ENCODE measurements around the gene OR10G8.
A peak's percentile ranks its signal among the peaks of the same experiment; 100 is the strongest.
"Not testable (repeated sequence)": the region's sequence is repeated elsewhere in the genome, so short reads cannot be mapped to it uniquely, and the experiment has no call there.

The OR10G8 gene, protein sequence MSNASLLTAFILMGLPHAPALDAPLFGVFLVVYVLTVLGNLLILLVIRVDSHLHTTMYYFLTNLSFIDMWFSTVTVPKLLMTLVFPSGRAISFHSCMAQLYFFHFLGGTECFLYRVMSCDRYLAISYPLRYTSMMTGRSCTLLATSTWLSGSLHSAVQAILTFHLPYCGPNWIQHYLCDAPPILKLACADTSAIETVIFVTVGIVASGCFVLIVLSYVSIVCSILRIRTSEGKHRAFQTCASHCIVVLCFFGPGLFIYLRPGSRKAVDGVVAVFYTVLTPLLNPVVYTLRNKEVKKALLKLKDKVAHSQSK
- 0 reads per million in 9 experiments for total RNA-seq

DNA sequence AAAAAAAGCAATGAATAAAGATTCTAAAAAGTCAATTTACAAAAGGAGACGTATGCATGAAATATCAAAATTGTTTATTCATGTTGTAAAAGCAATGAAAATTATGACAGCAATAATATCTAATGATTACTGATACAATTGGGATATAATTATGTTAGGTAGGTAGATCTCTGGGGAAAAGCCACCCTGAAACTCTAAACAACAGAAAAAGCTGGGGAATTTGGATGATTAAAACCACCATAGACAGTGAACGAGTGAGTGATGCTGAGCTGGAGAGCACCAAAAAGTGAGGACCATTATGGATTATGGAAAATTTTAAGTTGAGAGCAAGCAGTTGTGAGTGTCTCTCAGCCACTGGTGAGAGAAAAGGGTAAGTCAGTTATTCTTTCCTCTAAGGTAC, at the start of gene OR10G8:
Gene OR10G8 (plus strand): TSS at position 301 of the 400 bp plus-strand sequence. CDS start 2,825 bp downstream, outside the sequence.
- H3K27me3 Mint-ChIP-seq, result no peaks in the 10 kb centered on the region
- DNase-seq (no peak), ATAC-seq (replicated peaks) (no peak)
- no peak within 1 kb of the TSS for H3K27ac Mint-ChIP-seq
- H3K36me3 Mint-ChIP-seq (ENCODE audit: insufficient read depth), result no peaks in the 10 kb centered on the region
- peaks cover 2 to 7% of the 10 kb centered on the region in 2 donors for H3K9me3 Mint-ChIP-seq
- no peak within 1 kb of the TSS for H3K4me3 Mint-ChIP-seq
- no peaks in the 10 kb centered on the region for H3K4me1 Mint-ChIP-seq (ENCODE audit: low read depth in 2 of 2)

DNA sequence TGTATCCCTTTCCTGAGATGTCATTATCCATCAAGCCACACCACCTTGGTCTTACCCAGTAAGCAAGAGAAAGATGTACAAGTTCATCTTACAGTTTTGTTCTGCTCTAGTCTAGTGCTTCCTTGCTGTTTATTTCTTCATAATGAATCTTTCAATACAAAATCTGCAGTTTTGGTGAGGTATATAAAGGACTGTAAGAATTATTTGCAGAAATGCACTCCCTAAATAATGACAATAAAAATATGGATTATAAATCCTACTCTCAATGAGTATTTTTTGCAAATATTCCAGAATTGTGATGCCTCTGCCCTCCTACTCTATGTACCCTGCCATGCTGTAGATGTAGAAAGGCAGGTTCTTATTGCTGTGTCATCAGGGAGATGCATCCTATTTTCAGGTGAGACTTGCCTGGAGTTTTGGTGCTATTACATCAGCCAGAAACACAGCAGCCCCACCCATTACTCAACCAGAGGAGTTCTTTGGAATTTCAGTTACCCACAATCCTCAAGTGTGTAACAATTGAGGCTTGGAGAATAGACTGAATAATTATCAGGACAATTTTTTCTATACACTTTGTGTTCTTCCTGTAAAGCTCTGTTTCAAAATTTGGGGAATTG, 48.8 kb upstream of the OR10G8 start, which contains the start of gene OR10S1:
Gene OR10S1 (minus strand): TSS at position 51 of the 617 bp plus-strand sequence. CDS start 117 bp downstream, outside the sequence.
- peaks cover 10 to 19% of the 10 kb centered on the region in 2 donors for H3K9me3 Mint-ChIP-seq
- H3K36me3 Mint-ChIP-seq (ENCODE audit: insufficient read depth), result no peaks in the 10 kb centered on the region
- peaks cover 5 to 7% of the 10 kb centered on the region in 2 donors for H3K27me3 Mint-ChIP-seq
- peak within 1 kb of the TSS in 1 of 2 donors; percentile 28 for H3K27ac Mint-ChIP-seq
- DNase-seq, result no peak
- H3K4me1 Mint-ChIP-seq (ENCODE audit: low read depth in 2 of 2), result no peaks in the 10 kb centered on the region
- H3K4me3 Mint-ChIP-seq, result no peak within 1 kb of the TSS
- ATAC-seq (replicated peaks), result no peak

DNA sequence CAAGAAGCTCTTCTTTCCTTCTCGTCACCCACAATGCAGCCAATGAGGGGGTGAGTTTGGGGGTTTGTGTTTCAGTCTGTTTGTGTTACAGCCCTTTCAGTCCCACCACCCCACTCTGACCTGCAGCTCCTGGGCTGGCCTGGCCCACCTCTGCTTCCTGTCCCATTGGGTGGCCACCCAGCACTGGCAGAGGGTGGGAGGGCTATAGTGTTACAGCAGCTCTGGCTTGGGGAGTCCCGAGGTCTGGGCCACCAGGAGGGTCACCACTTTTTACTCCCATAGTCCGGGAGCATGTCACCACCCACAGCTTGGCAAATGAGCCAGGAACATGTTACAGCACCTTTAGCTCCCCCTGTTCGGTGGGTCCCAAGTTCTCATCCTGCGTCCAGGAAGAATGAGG, 47.3 kb upstream of the OR10G8 start:
- peaks cover 20 to 28% of the 10 kb centered on the region in 2 donors for H3K9me3 Mint-ChIP-seq
- no peak for ATAC-seq (replicated peaks)

DNA sequence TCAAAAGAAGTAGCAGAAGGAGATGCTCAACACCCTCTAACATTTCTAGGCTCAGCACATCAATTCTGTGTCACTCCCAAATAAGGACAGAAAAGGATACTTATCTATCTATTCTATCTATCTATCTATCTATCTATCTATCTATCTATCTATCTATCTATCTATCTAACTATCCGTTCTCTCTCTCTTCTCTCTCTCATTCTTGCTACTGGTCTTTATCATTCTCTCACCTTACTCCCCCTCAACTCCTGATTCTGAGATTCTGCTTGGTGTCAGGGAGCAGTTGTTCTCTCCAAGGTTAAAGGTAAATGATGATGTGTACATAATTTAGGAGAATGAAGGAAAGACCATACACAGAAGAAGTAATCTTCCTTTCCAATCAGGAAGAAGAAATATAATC, 31.5 kb upstream of the OR10G8 start, which contains the start of gene OR10G6:
Gene OR10G6 (minus strand): TSS at position 43 of the 400 bp plus-strand sequence. CDS start 0 bp downstream, at position 43.
- no peaks in the 10 kb centered on the region for H3K36me3 Mint-ChIP-seq (ENCODE audit: insufficient read depth)
- no peak within 1 kb of the TSS for H3K27ac Mint-ChIP-seq
- no peak within 1 kb of the TSS for H3K4me3 Mint-ChIP-seq
- no peaks in the 10 kb centered on the region for H3K4me1 Mint-ChIP-seq (ENCODE audit: low read depth in 2 of 2)
- peaks cover 0 to 3% of the 10 kb centered on the region in 2 donors for H3K9me3 Mint-ChIP-seq
- no peak for ATAC-seq (replicated peaks)
- DNase-seq, result no peak
- H3K27me3 Mint-ChIP-seq, result no peaks in the 10 kb centered on the region

More for the DNA sequence above, 47.3 kb upstream of the OR10G8 start:
- no peak overlapping the region for H3K27ac Mint-ChIP-seq
- no peaks in the 10 kb centered on the region for H3K36me3 Mint-ChIP-seq (ENCODE audit: insufficient read depth)
- H3K27me3 Mint-ChIP-seq, result peaks cover 5 to 7% of the 10 kb centered on the region in 2 donors
- no peaks in the 10 kb centered on the region for H3K4me1 Mint-ChIP-seq (ENCODE audit: low read depth in 2 of 2)
- no peak overlapping the region for H3K4me3 Mint-ChIP-seq
- DNase-seq, result no peak

DNA sequence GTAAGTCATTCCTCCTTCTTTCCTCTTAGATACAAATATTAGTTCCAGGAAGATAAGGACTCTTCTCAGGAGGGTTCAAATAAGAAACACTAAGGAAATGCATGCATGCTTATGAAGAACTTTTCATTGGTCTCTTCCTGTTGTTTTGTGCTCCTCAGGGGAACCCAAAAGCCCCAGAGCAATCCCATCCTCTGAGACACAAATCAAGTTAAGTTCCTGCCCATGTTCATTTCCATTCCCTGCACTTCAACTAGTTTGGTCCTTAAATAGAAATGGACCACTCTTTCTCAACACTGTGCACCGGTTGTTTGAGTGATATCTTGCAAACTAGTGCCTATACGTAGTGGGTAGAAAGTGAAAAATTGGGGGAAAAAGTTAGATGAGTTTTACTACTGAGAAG, 13.9 kb upstream of the OR10G8 start, which contains the start of gene OR10G4:
Gene OR10G4 (plus strand): TSS at position 301 of the 400 bp plus-strand sequence. CDS start 2,578 bp downstream, outside the sequence.
- H3K36me3 Mint-ChIP-seq (ENCODE audit: insufficient read depth), result no peaks in the 10 kb centered on the region
- H3K27me3 Mint-ChIP-seq, result no peaks in the 10 kb centered on the region
- no peak within 1 kb of the TSS for H3K4me3 Mint-ChIP-seq
- H3K9me3 Mint-ChIP-seq, result no peaks in the 10 kb centered on the region
- no peak within 1 kb of the TSS for H3K27ac Mint-ChIP-seq
- ATAC-seq (replicated peaks) (no peak), DNase-seq (no peak)
- no peaks in the 10 kb centered on the region for H3K4me1 Mint-ChIP-seq (ENCODE audit: low read depth in 2 of 2)

DNA sequence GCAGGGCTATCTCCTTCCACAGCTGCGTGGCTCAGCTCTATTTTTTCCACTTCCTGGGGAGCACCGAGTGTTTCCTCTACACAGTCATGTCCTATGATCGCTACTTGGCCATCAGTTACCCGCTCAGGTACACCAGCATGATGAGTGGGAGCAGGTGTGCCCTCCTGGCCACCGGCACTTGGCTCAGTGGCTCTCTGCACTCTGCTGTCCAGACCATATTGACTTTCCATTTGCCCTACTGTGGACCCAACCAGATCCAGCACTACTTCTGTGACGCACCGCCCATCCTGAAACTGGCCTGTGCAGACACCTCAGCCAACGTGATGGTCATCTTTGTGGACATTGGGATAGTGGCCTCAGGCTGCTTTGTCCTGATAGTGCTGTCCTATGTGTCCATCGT, 10.8 kb upstream of the OR10G8 start:
- not testable (repeated sequence) for H3K4me3 Mint-ChIP-seq; H3K27ac Mint-ChIP-seq; H3K36me3 Mint-ChIP-seq (ENCODE audit: insufficient read depth); H3K4me1 Mint-ChIP-seq (ENCODE audit: low read depth in 2 of 2); H3K27me3 Mint-ChIP-seq; ATAC-seq (replicated peaks); DNase-seq; H3K9me3 Mint-ChIP-seq

DNA sequence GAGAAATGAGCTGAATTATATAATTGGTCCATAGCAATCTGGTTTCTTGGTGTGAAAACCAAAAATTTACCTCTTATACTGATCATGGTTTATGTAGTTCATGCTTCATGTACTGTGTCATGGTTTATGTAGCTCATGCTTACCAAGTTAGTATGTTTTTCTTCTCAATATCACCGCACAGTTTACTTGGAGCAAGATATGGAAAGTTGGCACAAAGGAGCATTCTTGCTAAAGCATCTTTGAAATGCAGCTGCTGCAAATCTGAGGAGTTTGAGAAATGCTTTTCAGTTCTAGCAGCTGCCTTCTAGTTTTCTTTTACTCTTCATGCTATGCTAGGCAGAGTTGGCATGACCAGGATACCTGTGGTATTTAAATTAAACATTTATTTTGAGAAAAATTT, 10.1 kb downstream of the OR10G8 start:
- Mint-ChIP-seq H3K4me3 (no peak overlapping the region), H3K27ac (no peak overlapping the region), H3K4me1 (ENCODE audit: low read depth in 2 of 2) (no peaks in the 10 kb centered on the region), H3K27me3 (peaks cover 0 to 6% of the 10 kb centered on the region in 2 donors), H3K36me3 (ENCODE audit: insufficient read depth) (no peaks in the 10 kb centered on the region), H3K9me3 (no peaks in the 10 kb centered on the region)
- DNase-seq, result no peak
- ATAC-seq (replicated peaks), result no peak

DNA sequence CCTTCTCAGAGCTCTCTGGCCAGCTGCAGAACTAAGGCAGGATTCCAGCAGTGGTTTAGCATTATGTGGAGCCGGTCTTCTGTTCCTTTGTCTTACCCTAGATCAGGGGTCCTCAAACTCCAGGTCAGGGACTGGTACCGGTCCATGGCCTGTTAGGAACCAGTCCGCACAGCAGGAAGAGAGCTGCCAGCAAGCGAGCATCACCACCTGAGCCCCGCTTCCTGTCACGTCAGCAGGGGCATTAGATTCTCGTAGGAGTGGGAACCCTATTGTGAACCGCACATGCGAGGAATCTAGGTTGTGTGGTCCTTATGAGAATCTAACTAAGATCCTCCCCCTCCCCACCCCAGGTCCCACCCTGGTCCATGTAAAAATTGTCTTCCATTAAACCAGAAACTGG, 13.0 kb downstream of the OR10G8 start:
- no peak for DNase-seq
- Mint-ChIP-seq H3K27me3 (peaks cover 0 to 6% of the 10 kb centered on the region in 2 donors), H3K4me1 (ENCODE audit: low read depth in 2 of 2) (no peaks in the 10 kb centered on the region), H3K36me3 (ENCODE audit: insufficient read depth) (no peaks in the 10 kb centered on the region), H3K9me3 (no peaks in the 10 kb centered on the region), H3K4me3 (no peak overlapping the region), H3K27ac (no peak overlapping the region)
- no peak for ATAC-seq (replicated peaks)

DNA sequence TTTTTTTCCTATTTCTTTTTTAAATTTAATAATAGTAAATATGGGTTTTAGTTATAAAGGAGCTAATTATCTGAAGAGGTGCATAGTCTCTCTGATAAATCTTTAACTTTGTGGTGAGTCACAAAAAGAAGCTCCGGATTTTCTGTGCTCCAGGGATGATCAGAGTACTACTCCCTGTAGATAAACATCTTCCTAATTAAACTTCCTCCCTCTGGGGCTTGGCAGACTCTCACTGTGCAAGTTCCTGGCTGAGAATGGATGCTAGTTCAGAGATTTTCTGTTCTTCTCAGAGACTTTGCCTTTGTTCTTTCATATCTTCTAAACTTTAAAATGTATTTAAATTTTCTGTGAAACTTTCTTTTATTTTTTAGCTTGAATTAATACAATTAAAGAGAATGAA, 14.7 kb downstream of the OR10G8 start, which contains the start of gene OR10G7:
Gene OR10G7 (minus strand): TSS at position 72 of the 400 bp plus-strand sequence. CDS start 2,324 bp downstream, outside the sequence.
- H3K27me3 Mint-ChIP-seq, result peaks cover 0 to 6% of the 10 kb centered on the region in 2 donors
- DNase-seq, result no peak
- H3K27ac Mint-ChIP-seq, result no peak within 1 kb of the TSS
- no peaks in the 10 kb centered on the region for H3K9me3 Mint-ChIP-seq
- ATAC-seq (replicated peaks), result no peak
- no peak within 1 kb of the TSS for H3K4me3 Mint-ChIP-seq
- H3K4me1 Mint-ChIP-seq (ENCODE audit: low read depth in 2 of 2), result no peaks in the 10 kb centered on the region
- no peaks in the 10 kb centered on the region for H3K36me3 Mint-ChIP-seq (ENCODE audit: insufficient read depth)

DNA sequence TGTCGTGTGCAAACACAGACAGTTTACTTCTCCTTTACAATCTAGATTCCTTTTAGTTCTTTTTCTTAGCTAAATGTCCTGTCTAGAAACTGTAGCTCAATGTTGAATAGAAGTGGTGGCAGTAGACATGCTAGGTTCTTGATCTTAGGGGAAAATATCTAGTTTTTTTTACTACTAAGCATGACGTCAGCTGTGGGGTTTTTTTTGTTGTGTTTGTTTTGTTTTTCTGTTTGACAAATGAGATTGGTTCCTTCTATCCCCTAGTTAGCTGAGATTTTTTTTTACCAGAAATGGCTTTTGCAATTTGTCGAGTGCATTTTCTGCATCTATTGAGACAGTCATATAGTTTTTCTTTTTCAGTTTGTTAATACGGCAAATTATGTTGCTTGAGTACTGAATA, 16.8 kb downstream of the OR10G8 start:
- H3K4me3 Mint-ChIP-seq, result no peak overlapping the region
- no peaks in the 10 kb centered on the region for H3K9me3 Mint-ChIP-seq
- peaks cover 0 to under 1% of the 10 kb centered on the region in 2 donors for H3K27me3 Mint-ChIP-seq
- no peaks in the 10 kb centered on the region for H3K36me3 Mint-ChIP-seq (ENCODE audit: insufficient read depth)
- no peak for ATAC-seq (replicated peaks)
- no peaks in the 10 kb centered on the region for H3K4me1 Mint-ChIP-seq (ENCODE audit: low read depth in 2 of 2)
- no peak overlapping the region for H3K27ac Mint-ChIP-seq
- DNase-seq, result no peak

DNA sequence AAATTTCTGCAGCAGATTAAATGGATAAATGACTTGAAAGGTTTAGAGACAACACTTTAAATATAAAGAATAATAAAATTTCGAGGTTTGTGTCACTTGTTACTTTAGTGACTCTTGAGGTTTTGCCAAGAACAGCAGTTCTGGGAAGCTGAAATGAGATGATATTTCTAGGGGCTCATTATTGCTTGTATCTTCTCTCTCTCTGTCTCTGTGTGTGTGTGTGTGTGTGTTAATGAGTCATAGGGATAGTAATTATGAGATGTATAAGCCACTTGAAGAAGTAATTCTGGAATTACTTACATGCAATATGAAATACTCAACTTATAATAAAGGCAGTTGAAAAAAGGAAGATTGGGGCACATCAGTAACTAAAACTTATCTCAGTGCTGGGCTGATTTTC, 24.1 kb downstream of the OR10G8 start:
- H3K9me3 Mint-ChIP-seq, result peaks cover 0 to 11% of the 10 kb centered on the region in 2 donors
- ATAC-seq (replicated peaks) (no peak), DNase-seq (no peak)
- no peak overlapping the region for H3K4me3 Mint-ChIP-seq
- H3K27ac Mint-ChIP-seq, result no peak overlapping the region
- peaks cover 0 to 10% of the 10 kb centered on the region in 2 donors for H3K27me3 Mint-ChIP-seq
- H3K4me1 Mint-ChIP-seq (ENCODE audit: low read depth in 2 of 2), result no peaks in the 10 kb centered on the region
- no peaks in the 10 kb centered on the region for H3K36me3 Mint-ChIP-seq (ENCODE audit: insufficient read depth)

DNA sequence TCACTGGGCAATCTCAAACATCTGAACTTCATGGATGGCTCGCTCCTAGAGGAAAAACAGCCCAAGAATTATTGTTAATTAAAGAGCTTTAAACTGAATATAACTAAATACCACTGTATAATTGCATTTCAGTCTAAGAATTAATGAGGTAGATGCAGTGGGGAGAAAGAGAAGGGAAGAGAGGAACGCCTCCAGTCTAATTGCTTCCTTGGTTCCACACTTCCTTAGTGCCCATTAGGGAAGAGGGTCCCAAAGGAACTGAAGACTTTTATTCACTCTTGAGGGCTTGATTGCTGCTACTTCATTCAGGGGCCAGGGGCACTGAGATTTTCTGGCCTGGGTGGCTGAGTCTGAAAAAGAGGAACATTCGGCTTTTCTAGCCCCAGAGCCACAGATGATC, 26.4 kb downstream of the OR10G8 start:
- Mint-ChIP-seq H3K4me1 (ENCODE audit: low read depth in 2 of 2) (no peaks in the 10 kb centered on the region), H3K9me3 (peaks cover 0 to 11% of the 10 kb centered on the region in 2 donors), H3K27me3 (peaks cover 0 to 10% of the 10 kb centered on the region in 2 donors), H3K36me3 (ENCODE audit: insufficient read depth) (no peaks in the 10 kb centered on the region), H3K4me3 (no peak overlapping the region), H3K27ac (no peak overlapping the region)
- DNase-seq (no peak), ATAC-seq (replicated peaks) (no peak)

DNA sequence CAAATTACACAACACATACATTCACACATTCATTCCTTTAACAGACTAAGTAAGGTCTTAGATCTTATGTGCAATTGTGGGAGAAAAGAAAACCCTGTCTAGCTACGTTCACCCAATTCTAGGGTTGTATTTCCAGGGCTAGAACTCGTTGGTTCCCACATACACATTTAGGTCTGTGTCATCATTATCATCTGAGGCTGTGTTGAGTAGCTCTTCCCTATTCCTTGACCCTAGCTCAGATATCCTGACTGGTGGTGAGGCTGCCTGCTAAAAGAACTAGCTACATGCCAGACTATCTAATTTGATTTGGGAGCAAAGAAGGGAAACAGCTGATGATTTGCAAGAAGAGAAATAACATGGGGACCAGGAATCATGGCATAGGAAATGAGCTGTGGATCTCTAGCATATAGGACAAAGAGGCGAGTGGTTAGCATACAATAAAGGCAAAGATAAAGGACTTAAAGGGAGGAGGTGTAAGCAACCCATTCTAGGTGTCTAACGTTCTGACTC, 42.1 kb downstream of the OR10G8 start:
- H3K27me3 Mint-ChIP-seq, result peaks cover 12 to 35% of the 10 kb centered on the region in 2 donors
- ATAC-seq (replicated peaks), result no peak
- H3K27ac Mint-ChIP-seq, result no peak overlapping the region
- no peaks in the 10 kb centered on the region for H3K36me3 Mint-ChIP-seq (ENCODE audit: insufficient read depth)
- no peak overlapping the region for H3K4me3 Mint-ChIP-seq
- no peak for DNase-seq
- no peaks in the 10 kb centered on the region for H3K9me3 Mint-ChIP-seq
- H3K4me1 Mint-ChIP-seq (ENCODE audit: low read depth in 2 of 2), result peaks cover 0 to 3% of the 10 kb centered on the region in 2 donors
